ENCODE data around the gene LST1. TPM values are rescaled to one million over a fixed set of nuclear protein-coding genes. Genes with fewer than 3 reads are reported as not detected.

The LST1 gene
- total RNA-seq, 1 experiment from 2014 or later, result 0.66 TPM

GRCh38 chr6:31587791-31588777 lies 2.0 kb downstream of the LST1 start (continued):
- TF ChIP-seq NFATC4 (CRISPR knock-in tag; IDR thresholded peaks at IDR 0.05) (no peak), ZNF532 (CRISPR knock-in tag; IDR thresholded peaks at IDR 0.05; ENCODE audit: borderline replicate concordance) (no peak), TEAD4 (CRISPR knock-in tag; IDR thresholded peaks at IDR 0.05) (no peak), ZNF281 (CRISPR knock-in tag; IDR thresholded peaks at IDR 0.05) (no peak), ZNF512 (CRISPR knock-in tag; IDR thresholded peaks at IDR 0.05; ENCODE audit: borderline replicate concordance) (no peak), HMGA2 (CRISPR knock-in tag; IDR thresholded peaks at IDR 0.05) (no peak), OVOL2 (CRISPR knock-in tag; IDR thresholded peaks at IDR 0.05; ENCODE audit: borderline replicate concordance) (no peak)

GRCh38 chr6:31588871-31589650 lies 3.0 kb downstream of the LST1 start:
- CTCF ChIA-PET, result interaction anchor here (0.6 to 2.8 kb wide), 6 partner anchors 8 to 42 kb away, joined by 3 to 17 read pairs (median 6); partner anchors contain the start of gene NFKBIL1
- POLR2A ChIA-PET, result interaction anchor here (0.5 kb wide), 1 partner anchor 42 kb away, joined by 5 read pairs; the partner anchor contains the start of gene NFKBIL1
- no peaks in the 10 kb centered on the region for H3K36me3 Mint-ChIP-seq
- H3K27ac Mint-ChIP-seq, result no peak overlapping the region
- H3K4me3 Mint-ChIP-seq, result no peak overlapping the region
- no peaks in the 10 kb centered on the region for H3K27me3 Mint-ChIP-seq (ENCODE audit: low read depth)
- H3K9me3 Mint-ChIP-seq, result no peaks in the 10 kb centered on the region
- ATAC-seq, result no peak
- peaks cover 3% of the 10 kb centered on the region; the same call in 1 of the 2 replicates for H3K4me1 Mint-ChIP-seq
- DNase-seq (ENCODE audit: low spot score), result no peak
- TF ChIP-seq TCF7 (CRISPR knock-in tag; IDR thresholded peaks at IDR 0.05; ENCODE audit: low read depth) (no peak), ERG (CRISPR knock-in tag; IDR thresholded peaks at IDR 0.05) (no peak), EMX1 (CRISPR knock-in tag; IDR thresholded peaks at IDR 0.05) (no peak), AR (CRISPR knock-in tag; IDR thresholded peaks at IDR 0.05) (no peak), ZNF219 (CRISPR knock-in tag; IDR thresholded peaks at IDR 0.05; ENCODE audit: borderline replicate concordance) (no peak), ZNF425 (CRISPR knock-in tag; conservative IDR thresholded peaks at IDR 0.05) (no peak), NR3C1 (CRISPR knock-in tag; conservative IDR thresholded peaks at IDR 0.05; ENCODE audit: low read depth) (no peak)

All from WTC11 (cell line).